Stimulated activated naive CD8-positive, alpha-beta T cell treated with anti-CD3 and anti-CD28 coated beads, Interleukin-15, Interleukin-2, amounts not matched to agents 100 U/mL and 50 U/mL, for 24 hours (primary cell): Measurements from ENCODE around the gene CSTB.

Source experiments
- ATAC-seq: fragments of 150-1000 bp; cut with Tn5 transposase; one replicate; pipeline ENCODE4 v1.10.0; 2021
- DNase-seq: peaks from one replicate; pipeline ENCODE4 v3.0.0; 2021

Gene CSTB

GRCh38 chr21:43749651-43750262 is 26.4 kb downstream of the CSTB start:
- ATAC-seq, result no peak
- no peak for DNase-seq

- no peak for DNase-seq
- ATAC-seq, result no peak
Observed at GRCh38 chr21:43748622-43749021, 27.5 kb downstream of the CSTB start.

- ATAC-seq (no peak), DNase-seq (no peak)
Observed at GRCh38 chr21:43745772-43746517, 30.2 kb downstream of the CSTB start.

GRCh38 chr21:43744725-43745124 is 31.4 kb downstream of the CSTB start:
- ATAC-seq, result no peak
- DNase-seq, result no peak

DNA sequence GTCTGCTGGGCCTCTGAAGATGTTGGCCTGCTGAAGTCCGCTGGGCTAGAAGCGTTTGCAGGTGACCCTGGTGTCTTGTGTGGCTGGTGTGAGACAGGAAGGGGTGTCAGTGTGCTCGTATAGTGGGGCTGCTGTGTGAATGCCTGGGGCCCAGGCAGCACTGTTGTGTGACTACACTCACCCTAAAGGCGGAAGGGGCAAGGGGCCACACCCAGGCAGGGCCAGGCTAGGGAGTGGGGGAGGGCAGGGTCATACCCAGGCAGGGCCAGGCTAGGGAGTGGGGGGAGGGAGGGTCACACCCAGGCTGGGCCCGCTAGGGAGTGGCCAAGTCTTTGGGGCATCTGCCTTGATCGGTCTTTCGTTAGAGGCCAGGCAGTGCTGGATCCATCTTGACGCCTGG is 32.2 kb downstream of the CSTB start:
- no peak for DNase-seq
- ATAC-seq, result no peak

- no peak for ATAC-seq
- no peak for DNase-seq
Observed at GRCh38 chr21:43741423-43742096, 34.5 kb downstream of the CSTB start.

DNA sequence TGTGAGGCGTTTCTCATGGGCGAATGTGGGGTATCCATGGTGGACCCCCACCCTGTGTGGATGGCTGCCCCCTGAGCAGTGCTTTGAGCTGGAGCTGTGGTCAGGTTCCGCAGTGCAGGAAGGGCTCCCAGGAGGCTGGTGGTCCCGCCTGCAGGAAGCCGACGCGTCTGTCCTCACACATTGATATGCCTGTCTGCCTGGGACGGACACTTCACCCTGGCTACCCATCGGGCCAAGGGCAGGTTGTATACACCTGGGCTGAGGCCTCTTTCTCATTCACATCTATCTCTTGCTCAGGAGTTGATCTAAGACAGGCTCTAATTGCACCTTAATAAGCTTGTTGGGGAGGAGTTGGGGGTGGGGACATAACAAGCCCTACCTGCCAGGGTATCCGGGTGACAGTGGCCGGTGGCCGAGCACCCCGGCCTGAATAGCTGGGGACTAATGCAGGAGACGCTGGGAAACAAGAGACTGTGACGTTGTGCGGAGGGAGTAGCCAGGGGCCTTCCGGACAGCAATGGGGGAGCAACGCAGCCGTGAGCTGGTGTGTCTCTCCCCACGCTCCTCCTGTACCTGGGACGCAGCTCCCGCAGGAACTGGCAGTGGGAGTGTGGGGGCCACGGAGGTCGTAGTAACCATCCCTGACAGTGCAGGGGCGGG is 35.5 kb downstream of the CSTB start:
- no peak for ATAC-seq

GRCh38 chr21:43739621-43740435 is 36.3 kb downstream of the CSTB start:
- ATAC-seq (no peak), DNase-seq (no peak)

More for the DNA sequence above, 35.5 kb downstream of the CSTB start:
- no peak for DNase-seq

GRCh38 chr21:43737158-43737950 is 38.8 kb downstream of the CSTB start:
- DNase-seq, result no peak

GRCh38 chr21:43736224-43736883 is 39.8 kb downstream of the CSTB start:
- ATAC-seq (no peak), DNase-seq (no peak)

More at GRCh38 chr21:43737158-43737950, 38.8 kb downstream of the CSTB start:
- ATAC-seq, result no peak

DNA sequence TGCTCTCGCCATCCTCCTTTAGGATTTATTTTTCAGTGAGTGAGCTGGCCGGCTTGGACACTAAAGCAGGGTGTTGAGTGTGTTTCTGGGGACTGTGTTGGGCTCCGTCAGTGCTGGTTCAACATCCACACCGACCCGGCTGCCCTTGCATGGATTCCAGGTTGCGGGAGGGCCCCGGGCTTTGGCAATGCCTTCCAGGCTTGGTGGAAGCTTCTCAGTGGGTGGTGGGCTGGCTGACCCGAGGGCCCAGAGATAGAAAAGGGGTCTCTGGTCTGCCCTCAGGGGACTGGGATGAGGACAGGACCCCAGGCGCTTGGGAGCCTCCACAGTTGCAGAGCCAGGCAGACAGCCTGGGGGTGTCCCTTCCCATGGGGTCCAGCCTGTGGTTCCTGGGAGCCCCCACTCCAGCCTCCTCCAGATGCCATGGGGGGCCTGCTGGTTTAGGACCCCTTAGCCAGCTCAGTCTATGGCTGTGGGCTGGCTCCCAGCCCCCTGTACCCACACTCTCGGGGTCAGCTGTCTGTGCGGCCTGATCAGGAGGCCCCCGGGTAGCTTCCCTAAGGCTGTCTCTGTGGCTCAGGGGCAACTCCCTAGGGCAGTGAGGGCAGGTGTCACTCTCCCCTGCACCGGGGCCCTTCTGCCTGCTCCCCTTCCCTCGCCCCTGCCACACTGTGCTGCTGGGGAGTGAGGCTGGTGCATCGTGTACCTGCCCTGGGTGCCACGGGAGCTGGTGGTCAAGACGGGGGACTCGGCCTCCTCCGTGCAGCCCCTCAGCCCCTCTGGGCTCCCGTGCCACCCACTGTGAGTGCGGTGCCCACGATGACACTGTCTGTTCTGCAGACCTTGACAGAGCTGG is 40.6 kb downstream of the CSTB start:
- ATAC-seq (no peak), DNase-seq (no peak)

DNA sequence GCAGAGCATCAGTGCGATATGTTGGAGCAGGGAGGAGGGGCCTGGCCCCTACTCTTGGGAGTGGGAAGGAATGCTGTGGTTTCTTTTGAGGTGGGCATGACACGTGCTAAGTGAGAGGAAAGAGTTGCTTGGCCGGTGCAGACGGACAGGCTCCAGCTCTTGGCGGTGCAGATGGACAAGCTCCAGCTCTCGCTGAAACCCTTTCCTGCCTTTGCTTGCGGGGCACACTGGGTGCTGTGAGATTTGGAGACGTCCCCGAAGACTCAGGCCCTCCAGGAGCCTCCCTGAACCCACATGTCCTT is 41.2 kb downstream of the CSTB start:
- DNase-seq (no peak), ATAC-seq (no peak)

DNA sequence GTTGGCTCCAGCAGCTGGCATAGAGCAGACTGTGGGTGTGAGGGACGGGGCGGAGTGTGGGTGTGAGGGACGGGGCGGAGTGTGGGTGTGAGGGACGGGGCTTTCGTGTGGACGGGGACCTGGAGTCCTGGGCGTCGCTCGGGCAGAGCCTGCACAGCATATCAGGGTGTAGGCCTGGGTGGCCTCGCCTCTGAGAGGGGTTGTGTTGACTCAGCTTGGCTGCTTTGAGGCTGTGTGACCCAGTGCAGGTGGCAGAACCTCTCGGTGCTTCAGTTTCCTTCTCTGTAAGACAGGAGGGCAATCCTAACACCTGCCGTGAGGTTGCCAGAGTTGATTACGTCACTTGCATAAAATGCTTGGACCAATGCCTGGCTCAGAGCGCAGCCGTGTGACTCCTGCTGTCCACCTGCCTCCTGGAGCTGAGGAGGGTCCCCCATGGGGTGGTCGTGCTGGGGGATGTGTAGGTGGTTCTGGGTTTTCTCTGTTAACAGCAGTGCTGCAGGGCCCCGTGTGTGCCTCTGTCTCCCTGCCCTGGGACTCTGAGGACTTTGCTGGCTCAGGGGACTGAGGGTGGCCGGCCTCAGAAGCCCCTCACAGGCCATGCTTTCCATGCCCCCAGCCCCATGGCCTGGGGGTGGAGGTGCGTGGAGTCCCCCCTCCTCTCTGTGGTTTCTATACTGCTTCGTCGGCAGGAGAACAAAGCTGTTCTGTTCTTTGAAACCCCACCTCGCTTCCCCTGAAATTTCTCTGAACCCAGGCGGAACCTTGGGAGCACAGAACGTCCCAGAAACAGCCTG is 41.8 kb downstream of the CSTB start:
- peak; percentile 62 for ATAC-seq
- no peak for DNase-seq

DNA sequence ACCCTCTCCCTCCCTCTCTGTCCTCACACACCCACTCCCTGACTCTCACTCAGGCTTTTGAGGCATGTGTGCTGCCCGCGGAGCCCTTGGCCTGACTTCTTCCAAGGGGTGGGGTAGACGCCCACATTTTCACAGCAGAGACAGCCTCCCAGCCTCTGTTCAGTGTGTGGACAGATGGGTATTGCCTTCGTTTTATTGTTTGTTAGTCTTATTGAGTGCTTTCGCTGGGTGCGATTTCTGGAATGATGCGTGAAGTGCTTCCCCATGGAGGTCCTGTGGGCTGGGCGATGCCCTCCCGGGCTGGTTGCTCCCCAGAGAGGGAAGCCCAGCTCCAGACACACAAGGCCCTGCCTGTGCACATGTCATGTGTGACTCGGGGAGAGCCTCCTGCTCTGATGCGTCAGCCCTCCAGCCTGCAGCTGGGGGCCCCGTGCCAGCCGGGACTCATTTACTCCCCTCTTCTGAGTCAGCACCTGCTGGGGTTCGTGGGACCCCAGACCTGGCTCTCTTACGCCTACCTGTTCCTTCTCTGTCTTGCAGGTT is 42.5 kb downstream of the CSTB start:
- ATAC-seq, result peak; percentile 53
- DNase-seq, result no peak

DNA sequence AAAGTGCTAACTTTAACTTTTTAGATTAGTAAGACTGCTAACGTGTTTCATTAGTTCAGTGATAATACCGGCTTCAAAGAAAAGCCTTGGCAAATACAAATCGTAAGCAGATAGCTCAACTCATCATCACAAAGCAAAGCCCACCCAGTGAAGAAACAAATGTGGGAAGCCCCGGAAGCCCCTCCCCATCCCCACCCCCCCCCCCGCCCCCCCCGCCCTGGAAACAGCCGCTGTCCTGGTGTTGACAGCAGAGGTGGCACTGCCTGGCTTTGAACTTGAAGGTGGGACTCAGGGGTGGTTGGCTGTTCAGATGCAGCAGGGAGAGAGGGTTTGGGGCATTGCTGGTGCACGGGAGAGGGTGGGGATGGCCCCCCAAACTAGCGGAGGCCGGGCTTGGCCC is 43.0 kb downstream of the CSTB start:
- DNase-seq (no peak), ATAC-seq (no peak)

- DNase-seq (no peak), ATAC-seq (no peak)
Observed at GRCh38 chr21:43731891-43732711, 44.0 kb downstream of the CSTB start.

DNA sequence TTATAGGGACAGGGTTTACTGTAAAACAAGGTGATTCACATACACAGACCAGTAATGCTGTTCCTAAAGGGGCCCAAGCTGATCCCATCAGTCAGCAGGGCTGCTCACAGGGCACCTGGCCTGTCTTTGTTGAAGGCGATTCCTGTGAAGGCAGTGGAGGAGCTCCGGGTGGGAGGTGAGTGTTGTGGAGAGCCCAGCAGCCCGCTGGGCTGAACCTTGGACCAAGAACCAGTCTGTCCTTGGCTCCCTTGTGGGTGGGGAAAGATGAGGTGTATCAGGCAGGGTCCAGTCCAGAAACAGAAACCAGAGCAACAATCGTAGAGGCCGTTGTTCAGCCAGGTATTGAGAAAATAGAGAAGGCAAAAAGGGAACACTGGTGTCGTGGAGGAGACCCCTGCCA is 44.6 kb downstream of the CSTB start:
- no peak for ATAC-seq
- DNase-seq, result no peak
